Measurements from ENCODE around the gene NCK1. TPM values are rescaled to one million over a fixed set of nuclear protein-coding genes. Genes with fewer than 3 reads are reported as not detected.
A peak's percentile ranks its signal among the peaks of the same experiment; 100 is the strongest.

NCK1 gene
- total and polyA plus RNA-seq, 2 of the 13 experiments (the other 11 are each of a cell fraction or from before 2014, with no cell fraction given), result 14.7 to 30.4 TPM

GRCh38 chr3:136818769-136819391 is 43.1 kb upstream of the NCK1 start, which contains the start of gene SLC35G2 (continued):
- TF ChIP-seq AHDC1 (CRISPR knock-in tag; IDR thresholded peaks at IDR 0.05; ENCODE audit: borderline replicate concordance) (no peak), POGK (CRISPR knock-in tag; conservative IDR thresholded peaks at IDR 0.05) (0 out of 2 replicates have a peak, but pooled peaks have one; percentile 28), SSRP1 (CRISPR knock-in tag; IDR thresholded peaks at IDR 0.05) (no peak), ZNF282 (IDR thresholded peaks at IDR 0.05; ENCODE audit: partially characterized antibody) (no peak), IRX3 (CRISPR knock-in tag; IDR thresholded peaks at IDR 0.05; ENCODE audit: borderline replicate concordance, low read depth) (no peak), ZNF678 (CRISPR knock-in tag; IDR thresholded peaks at IDR 0.05) (no peak), AGO1 (IDR thresholded peaks at IDR 0.05; ENCODE audit: low read depth, low read length, poor library complexity, severe bottlenecking) (no peak), ZNF790 (CRISPR knock-in tag; IDR thresholded peaks at IDR 0.05; ENCODE audit: borderline replicate concordance) (no peak), CENPBD1 (CRISPR knock-in tag; IDR thresholded peaks at IDR 0.05; ENCODE audit: borderline replicate concordance, low read depth) (no peak), ZBTB33 (CRISPR knock-in tag; IDR thresholded peaks at IDR 0.05) (no peak), SMC3 (IDR thresholded peaks at IDR 0.05; ENCODE audit: low read length) (no peak), ZSCAN21 (CRISPR knock-in tag; IDR thresholded peaks at IDR 0.05; ENCODE audit: borderline replicate concordance) (peak; percentile 59)
- TF ChIP-seq, protein P1, sequence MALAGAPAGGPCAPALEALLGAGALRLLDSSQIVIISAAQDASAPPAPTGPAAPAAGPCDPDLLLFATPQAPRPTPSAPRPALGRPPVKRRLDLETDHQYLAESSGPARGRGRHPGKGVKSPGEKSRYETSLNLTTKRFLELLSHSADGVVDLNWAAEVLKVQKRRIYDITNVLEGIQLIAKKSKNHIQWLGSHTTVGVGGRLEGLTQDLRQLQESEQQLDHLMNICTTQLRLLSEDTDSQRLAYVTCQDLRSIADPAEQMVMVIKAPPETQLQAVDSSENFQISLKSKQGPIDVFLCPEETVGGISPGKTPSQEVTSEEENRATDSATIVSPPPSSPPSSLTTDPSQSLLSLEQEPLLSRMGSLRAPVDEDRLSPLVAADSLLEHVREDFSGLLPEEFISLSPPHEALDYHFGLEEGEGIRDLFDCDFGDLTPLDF (CRISPR knock-in tag; IDR thresholded peaks at IDR 0.05), result no peak
- TF ChIP-seq, protein P2, sequence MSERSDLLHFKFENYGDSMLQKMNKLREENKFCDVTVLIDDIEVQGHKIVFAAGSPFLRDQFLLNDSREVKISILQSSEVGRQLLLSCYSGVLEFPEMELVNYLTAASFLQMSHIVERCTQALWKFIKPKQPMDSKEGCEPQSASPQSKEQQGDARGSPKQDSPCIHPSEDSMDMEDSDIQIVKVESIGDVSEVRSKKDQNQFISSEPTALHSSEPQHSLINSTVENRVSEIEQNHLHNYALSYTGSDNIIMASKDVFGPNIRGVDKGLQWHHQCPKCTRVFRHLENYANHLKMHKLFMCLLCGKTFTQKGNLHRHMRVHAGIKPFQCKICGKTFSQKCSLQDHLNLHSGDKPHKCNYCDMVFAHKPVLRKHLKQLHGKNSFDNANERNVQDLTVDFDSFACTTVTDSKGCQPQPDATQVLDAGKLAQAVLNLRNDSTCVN (CRISPR knock-in tag; IDR thresholded peaks at IDR 0.05; ENCODE audit: borderline replicate concordance), result 0 out of 2 replicates have a peak, but pooled peaks have one; percentile 11
